Renal cortical epithelial cell (primary cell): ENCODE results near the gene TBC1D23. TPM values are rescaled to one million over a fixed set of nuclear protein-coding genes. Genes with fewer than 3 reads are reported as not detected.
"Not testable (repeated sequence)": the region's sequence is repeated elsewhere in the genome, so short reads cannot be mapped to it uniquely, and the experiment has no call there.

ENCODE experiments used
- DNase-seq: peaks from one replicate; pipeline ENCODE4 v3.0.0-alpha.2; 2011; ENCODE audit warnings: low read depth
- total RNA-seq: library from RNA; depleted of rRNA; stranded (reverse); fragments of >200 nt; gene quantifications from 2 replicates; pipeline ENCODE4 v1.2.3, GENCODE V29; 2014

TBC1D23 gene
- total RNA-seq, 1 donor from 2014 or later = 69.3 TPM

DNA sequence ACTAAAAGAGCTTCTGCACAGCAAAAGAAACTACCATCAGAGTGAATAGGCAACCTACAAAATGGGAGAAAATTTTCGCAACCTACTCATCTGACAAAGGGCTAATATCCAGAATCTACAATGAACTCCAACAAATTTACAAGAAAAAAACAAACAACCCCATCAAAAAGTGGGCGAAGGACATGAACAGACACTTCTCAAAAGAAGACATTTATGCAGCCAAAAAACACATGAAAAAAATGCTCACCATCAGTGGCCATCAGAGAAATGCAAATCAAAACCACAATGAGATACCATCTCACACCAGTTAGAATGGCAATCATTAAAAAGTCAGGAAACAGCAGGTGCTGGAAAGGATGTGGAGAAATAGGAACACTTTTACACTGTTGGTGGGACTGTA lies 91.0 kb downstream of the TBC1D23 start:
- DNase-seq = not testable (repeated sequence)

DNA sequence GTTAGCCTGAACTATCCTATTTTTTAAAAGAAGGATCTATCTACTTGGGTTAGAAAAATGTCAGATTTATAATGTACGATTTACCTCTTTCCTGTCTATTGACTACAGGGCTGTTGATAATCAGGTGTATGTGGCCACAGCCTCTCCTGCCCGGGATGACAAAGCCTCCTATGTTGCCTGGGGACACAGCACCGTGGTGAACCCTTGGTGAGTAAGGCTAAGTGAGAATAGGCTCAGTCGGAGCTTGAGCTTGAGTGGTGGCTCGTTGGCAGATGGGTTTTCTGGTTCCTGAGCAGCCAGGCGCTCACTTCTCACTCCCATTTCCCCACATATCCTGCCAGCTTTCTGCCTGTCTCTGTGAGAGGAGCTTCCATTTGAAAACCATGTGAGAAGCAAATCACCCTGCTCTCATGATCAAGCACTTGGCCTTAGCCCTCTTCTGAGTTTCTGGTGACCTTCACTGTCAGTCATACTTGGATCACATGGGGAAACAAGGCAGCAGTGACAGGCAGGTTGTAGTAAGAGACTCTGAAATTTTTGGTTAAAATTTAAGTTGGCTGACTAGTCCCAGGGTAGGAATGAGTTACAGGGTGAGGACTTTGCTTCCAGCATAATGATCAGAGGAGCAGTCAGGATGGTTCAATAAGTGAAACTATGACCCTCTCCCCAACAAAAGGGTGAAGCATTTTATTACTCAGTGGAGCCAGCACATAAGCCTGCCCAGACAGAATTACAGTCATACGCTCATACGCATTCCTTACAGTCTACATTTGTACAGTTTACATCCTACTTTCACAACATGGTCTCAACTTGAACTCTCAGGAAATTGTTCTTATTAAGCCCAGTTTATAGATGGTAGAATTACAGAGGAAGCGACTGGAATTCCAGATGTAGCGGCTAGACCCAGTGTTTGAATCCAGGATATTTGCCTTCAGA lies 91.8 kb downstream of the TBC1D23 start:
- peak; percentile 49 for DNase-seq

GRCh38 chr3:100354850-100355249 lies 94.1 kb downstream of the TBC1D23 start:
- peak; percentile 71 for DNase-seq

- DNase-seq = peak; percentile 83
Observed at GRCh38 chr3:100358413-100358812, 97.6 kb downstream of the TBC1D23 start.

- DNase-seq = peak; percentile 60
Observed at GRCh38 chr3:100359035-100359434, 98.2 kb downstream of the TBC1D23 start.

- no peak for DNase-seq
Observed at GRCh38 chr3:100360757-100361496, 100.1 kb downstream of the TBC1D23 start.

DNA sequence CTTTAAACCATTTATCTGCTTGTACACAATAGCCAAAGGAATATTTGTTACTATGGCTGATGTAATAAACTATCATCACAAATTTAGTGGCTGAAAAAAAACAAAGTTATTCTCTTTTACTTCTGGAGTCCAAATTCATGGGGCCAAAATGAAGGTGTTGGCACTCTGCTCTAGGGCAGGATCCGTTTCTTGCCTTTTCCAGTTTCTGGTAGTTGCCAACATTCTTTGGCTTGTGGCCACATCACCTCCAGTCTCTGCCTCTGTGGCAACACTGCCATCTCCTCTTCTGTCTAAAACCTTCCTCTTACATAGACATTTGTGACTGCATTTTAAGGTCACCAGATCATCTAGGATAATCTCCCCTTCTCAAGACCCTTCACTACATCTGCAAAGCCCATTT lies 101.1 kb downstream of the TBC1D23 start:
- no peak for DNase-seq

DNA sequence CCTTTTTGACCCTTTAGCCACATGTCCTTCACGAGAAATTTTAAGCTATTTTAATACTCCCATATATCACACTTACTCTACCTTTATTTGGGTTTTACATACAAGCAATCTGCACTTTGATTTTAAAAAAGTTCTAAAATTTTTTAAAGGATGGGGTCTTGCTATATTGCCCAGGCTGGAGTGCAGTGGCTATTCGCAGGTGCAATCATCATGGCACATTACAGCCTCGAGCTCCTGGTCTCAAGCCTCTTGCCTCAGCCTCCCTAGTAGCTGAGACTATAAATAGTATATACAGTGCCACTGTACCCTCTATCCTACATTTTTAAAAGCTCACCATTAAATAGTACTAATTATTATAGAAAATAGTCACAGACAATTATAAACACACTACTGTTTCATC lies 103.6 kb downstream of the TBC1D23 start:
- no peak for DNase-seq

DNA sequence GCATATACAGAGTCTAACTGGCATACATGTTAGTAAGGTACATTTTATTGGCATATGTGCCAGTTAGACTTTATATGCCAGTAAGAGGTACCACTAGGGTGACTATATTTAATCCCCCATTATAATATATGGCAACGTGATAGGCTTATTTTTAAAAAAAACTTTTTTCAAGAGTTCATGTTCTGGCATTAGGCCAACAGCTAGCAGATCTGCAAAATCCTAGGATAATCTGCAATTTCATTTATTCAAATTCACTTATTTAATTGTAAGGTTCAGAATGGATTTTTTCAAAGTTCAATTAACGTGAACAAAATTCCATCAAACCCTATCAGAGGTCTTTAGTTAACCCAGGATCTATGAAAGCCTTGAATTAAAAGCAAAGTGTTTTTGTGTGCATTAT lies 105.6 kb downstream of the TBC1D23 start:
- DNase-seq = no peak

GRCh38 chr3:100368441-100368840 lies 107.6 kb downstream of the TBC1D23 start:
- DNase-seq = no peak

- no peak for DNase-seq
Observed at GRCh38 chr3:100370756-100371155, 110.0 kb downstream of the TBC1D23 start.

- DNase-seq = peak; percentile 70
Observed at GRCh38 chr3:100374521-100374920, 113.7 kb downstream of the TBC1D23 start.

Other genes with a start within 250 kb of the TBC1D23 start
- 18.9 and 111 TPM in 2 replicates for gene FILIP1L, start 146.5 kb upstream of the TBC1D23 start, total RNA-seq
- 25.5 and 38.0 TPM in 2 replicates for gene NIT2, start 73.8 kb downstream of the TBC1D23 start, total RNA-seq
- 52.1 and 57.3 TPM in 2 replicates for gene TOMM70, start 140.1 kb downstream of the TBC1D23 start, total RNA-seq
- 1.2 and 2.0 TPM in 2 replicates for gene LNP1, start 140.5 kb downstream of the TBC1D23 start, total RNA-seq
- 11.3 and 33.5 TPM in 2 replicates for gene TMEM45A, start 231.6 kb downstream of the TBC1D23 start, total RNA-seq